Activated T-helper 1 cell treated with anti-CD3 and anti-CD28 coated beads, Interleukin-2, amount 50 U/mL, for 16 hours (primary cell): Measurements from ENCODE around the gene MAP2K4.

Source experiments
- DNase-seq, 2 donors: peaks; one replicate each; pipeline ENCODE4 v3.0.0-alpha.2; 2020; ENCODE audit warnings: low read depth in 1 of 2, low spot score in 1 of 2

Gene MAP2K4

GRCh38 chr17:12088035-12088434 lies 67.4 kb downstream of the MAP2K4 start:
- no peak for DNase-seq

- DNase-seq: no peak
Measured at GRCh38 chr17:12089809-12090384, 69.2 kb downstream of the MAP2K4 start.

GRCh38 chr17:12094336-12094735 lies 73.7 kb downstream of the MAP2K4 start:
- no peak for DNase-seq

GRCh38 chr17:12095522-12095921 lies 74.8 kb downstream of the MAP2K4 start:
- no peak for DNase-seq

- no peak for DNase-seq
Measured at GRCh38 chr17:12097326-12097725, 76.6 kb downstream of the MAP2K4 start.

GRCh38 chr17:12098568-12098967 lies 77.9 kb downstream of the MAP2K4 start:
- no peak for DNase-seq

GRCh38 chr17:12099412-12099811 lies 78.7 kb downstream of the MAP2K4 start:
- DNase-seq: no peak

GRCh38 chr17:12104831-12105230 lies 84.2 kb downstream of the MAP2K4 start:
- no peak for DNase-seq

- DNase-seq: no peak
Measured at GRCh38 chr17:12107905-12108304, 87.2 kb downstream of the MAP2K4 start.

- DNase-seq: no peak
Measured at GRCh38 chr17:12110906-12111305, 90.2 kb downstream of the MAP2K4 start.

- DNase-seq: no peak
Measured at GRCh38 chr17:12113156-12113555, 92.5 kb downstream of the MAP2K4 start.

GRCh38 chr17:12114686-12115418 lies 94.2 kb downstream of the MAP2K4 start:
- DNase-seq: no peak

- DNase-seq: no peak
Measured at GRCh38 chr17:12116143-12116542, 95.5 kb downstream of the MAP2K4 start.

- no peak for DNase-seq
Measured at GRCh38 chr17:12118617-12119016, 97.9 kb downstream of the MAP2K4 start.

GRCh38 chr17:12122075-12122474 lies 101.4 kb downstream of the MAP2K4 start:
- no peak for DNase-seq

- DNase-seq: no peak
Measured at GRCh38 chr17:12127177-12127576, 106.5 kb downstream of the MAP2K4 start.

- no peak for DNase-seq
Measured at GRCh38 chr17:12127667-12128066, 107.0 kb downstream of the MAP2K4 start.

GRCh38 chr17:12128946-12129345 lies 108.3 kb downstream of the MAP2K4 start:
- no peak for DNase-seq

- DNase-seq: no peak
Measured at GRCh38 chr17:12133183-12133582, 112.5 kb downstream of the MAP2K4 start.

- no peak for DNase-seq
Measured at GRCh38 chr17:12134101-12134500, 113.4 kb downstream of the MAP2K4 start.

- DNase-seq: no peak
Measured at GRCh38 chr17:12134587-12134986, 113.9 kb downstream of the MAP2K4 start.

GRCh38 chr17:12136243-12136642 lies 115.6 kb downstream of the MAP2K4 start:
- no peak for DNase-seq

- DNase-seq: no peak
Measured at GRCh38 chr17:12136646-12137045, 116.0 kb downstream of the MAP2K4 start.
